HG03354 (cell line): ENCODE data around the gene OR14A16.

Experiments used
- ATAC-seq: cut with Tn5 transposase; IDR thresholded peaks from one replicate; pipeline ENCODE4 v1.9.1; 2021; ENCODE audit warnings: mild to moderate bottlenecking; ENCODE audit not compliant: unreplicated experiment, poor library complexity, severe bottlenecking

Gene OR14A16

GRCh38 chr1:247824023-247824422 lies at the start of gene OR14A16:
OR14A16 (minus strand) TSS chr1:247824119; CDS start chr1:247815729, 8,390 bp downstream.
- ATAC-seq = peak; percentile 77

GRCh38 chr1:247865416-247865815 lies 41.5 kb upstream of the OR14A16 start:
- ATAC-seq = no peak

- no peak for ATAC-seq
These were observed 40.7 kb upstream of the OR14A16 start for GRCh38 chr1:247864644-247865043.

- ATAC-seq = no peak
These were observed 38.8 kb upstream of the OR14A16 start for GRCh38 chr1:247862756-247863155.

GRCh38 chr1:247857985-247858619 lies 34.2 kb upstream of the OR14A16 start:
- peak; percentile 9 for ATAC-seq

GRCh38 chr1:247857069-247857984 lies 33.4 kb upstream of the OR14A16 start, which contains the start of gene TRIM58:
TRIM58 (plus strand) TSS chr1:247857187; CDS start chr1:247857247, 60 bp downstream.
- ATAC-seq = peak; percentile 77

GRCh38 chr1:247855911-247856310 lies 32.0 kb upstream of the OR14A16 start:
- ATAC-seq = no peak

GRCh38 chr1:247854899-247855545 lies 31.1 kb upstream of the OR14A16 start:
- no peak for ATAC-seq

GRCh38 chr1:247849616-247850015 lies 25.7 kb upstream of the OR14A16 start:
- ATAC-seq = no peak

GRCh38 chr1:247848346-247848745 lies 24.4 kb upstream of the OR14A16 start:
- ATAC-seq = no peak

- ATAC-seq = no peak
These were observed 21.7 kb upstream of the OR14A16 start for GRCh38 chr1:247845693-247846017.

- no peak for ATAC-seq
These were observed 21.2 kb upstream of the OR14A16 start for GRCh38 chr1:247845011-247845692.

- ATAC-seq = no peak
These were observed 19.5 kb upstream of the OR14A16 start for GRCh38 chr1:247843411-247843810.

GRCh38 chr1:247841796-247842195 lies 17.9 kb upstream of the OR14A16 start, which contains the start of gene OR11L1:
OR11L1 (minus strand) TSS chr1:247841896; CDS start chr1:247841896, 0 bp downstream.
- ATAC-seq = no peak

- no peak for ATAC-seq
These were observed 16.9 kb upstream of the OR14A16 start for GRCh38 chr1:247840818-247841217.

GRCh38 chr1:247833601-247834000 lies 9.7 kb upstream of the OR14A16 start:
- no peak for ATAC-seq

GRCh38 chr1:247829656-247830055 lies 5.7 kb upstream of the OR14A16 start:
- no peak for ATAC-seq

GRCh38 chr1:247825362-247825761 lies 1.4 kb upstream of the OR14A16 start:
- ATAC-seq = no peak

- no peak for ATAC-seq
These were observed 1.9 kb downstream of the OR14A16 start for GRCh38 chr1:247822060-247822459.

GRCh38 chr1:247812637-247813036 lies 11.3 kb downstream of the OR14A16 start:
- no peak for ATAC-seq
